ENCODE results near the gene PCK2. TPM values are rescaled to one million over a fixed set of nuclear protein-coding genes. Genes with fewer than 3 reads are reported as not detected.

Gene PCK2
- total and polyA plus RNA-seq, 2 of the 13 experiments (the other 11 are each of a cell fraction or from before 2014, with no cell fraction given), result 129 to 272 TPM

DNA sequence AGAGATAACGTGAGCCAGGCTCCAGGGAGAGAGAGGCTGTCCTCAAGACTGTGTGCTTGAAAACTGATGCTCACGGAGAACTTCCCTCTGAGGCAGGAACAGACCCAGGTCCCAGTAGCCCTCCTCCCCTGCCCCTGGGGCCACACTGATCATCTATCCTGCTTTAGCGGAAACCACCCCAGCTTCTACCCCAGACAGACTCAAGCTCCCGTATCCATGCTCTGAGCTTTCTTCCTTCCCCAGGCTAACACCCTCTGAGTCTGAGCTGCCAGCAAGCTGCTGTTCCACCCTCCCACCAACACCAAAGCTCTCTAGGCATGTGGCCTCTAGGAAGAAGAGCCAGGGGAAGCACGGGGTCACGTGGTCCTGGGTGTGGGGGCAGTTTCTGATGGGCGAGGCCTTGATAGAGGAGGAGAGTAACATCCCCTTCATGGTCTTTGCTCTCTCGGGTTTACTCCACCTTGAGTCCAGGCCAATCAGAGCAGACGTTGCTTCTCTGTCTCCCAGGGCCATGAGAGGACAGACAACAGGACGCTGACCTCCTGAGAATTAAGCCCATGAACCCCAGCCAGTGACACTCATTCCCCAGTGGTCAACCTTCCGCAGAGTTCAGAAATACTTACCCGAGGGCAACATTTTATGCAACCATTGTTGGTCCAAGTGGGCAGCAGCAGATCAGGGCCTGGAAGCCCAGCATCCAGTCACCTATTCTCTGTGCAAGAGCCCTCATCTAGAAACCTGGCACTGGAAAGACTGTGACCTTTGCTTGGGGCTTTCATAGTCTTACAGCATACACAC, 1.4 kb downstream of the PCK2 start (continued):
- peak; percentile 99 for TF ChIP-seq MXD4 (CRISPR knock-in tag; IDR thresholded peaks at IDR 0.05)
- TF ChIP-seq ETV6 (CRISPR knock-in tag; conservative IDR thresholded peaks at IDR 0.05), result peak; percentile 94
- no peak for TF ChIP-seq PLRG1 (conservative IDR thresholded peaks at IDR 0.05)
- TF ChIP-seq, protein P1, sequence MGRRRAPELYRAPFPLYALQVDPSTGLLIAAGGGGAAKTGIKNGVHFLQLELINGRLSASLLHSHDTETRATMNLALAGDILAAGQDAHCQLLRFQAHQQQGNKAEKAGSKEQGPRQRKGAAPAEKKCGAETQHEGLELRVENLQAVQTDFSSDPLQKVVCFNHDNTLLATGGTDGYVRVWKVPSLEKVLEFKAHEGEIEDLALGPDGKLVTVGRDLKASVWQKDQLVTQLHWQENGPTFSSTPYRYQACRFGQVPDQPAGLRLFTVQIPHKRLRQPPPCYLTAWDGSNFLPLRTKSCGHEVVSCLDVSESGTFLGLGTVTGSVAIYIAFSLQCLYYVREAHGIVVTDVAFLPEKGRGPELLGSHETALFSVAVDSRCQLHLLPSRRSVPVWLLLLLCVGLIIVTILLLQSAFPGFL (CRISPR knock-in tag; IDR thresholded peaks at IDR 0.05), result no peak; the same call in 1 of the 2 replicates
- TF ChIP-seq, protein P2, sequence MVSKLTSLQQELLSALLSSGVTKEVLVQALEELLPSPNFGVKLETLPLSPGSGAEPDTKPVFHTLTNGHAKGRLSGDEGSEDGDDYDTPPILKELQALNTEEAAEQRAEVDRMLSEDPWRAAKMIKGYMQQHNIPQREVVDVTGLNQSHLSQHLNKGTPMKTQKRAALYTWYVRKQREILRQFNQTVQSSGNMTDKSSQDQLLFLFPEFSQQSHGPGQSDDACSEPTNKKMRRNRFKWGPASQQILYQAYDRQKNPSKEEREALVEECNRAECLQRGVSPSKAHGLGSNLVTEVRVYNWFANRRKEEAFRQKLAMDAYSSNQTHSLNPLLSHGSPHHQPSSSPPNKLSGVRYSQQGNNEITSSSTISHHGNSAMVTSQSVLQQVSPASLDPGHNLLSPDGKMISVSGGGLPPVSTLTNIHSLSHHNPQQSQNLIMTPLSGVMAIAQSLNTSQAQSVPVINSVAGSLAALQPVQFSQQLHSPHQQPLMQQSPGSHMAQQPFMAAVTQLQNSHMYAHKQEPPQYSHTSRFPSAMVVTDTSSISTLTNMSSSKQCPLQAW (CRISPR knock-in tag; IDR thresholded peaks at IDR 0.05), result no peak
- TF ChIP-seq TBX2 (CRISPR knock-in tag; IDR thresholded peaks at IDR 0.05; ENCODE audit: borderline replicate concordance), result peak; percentile 85
- TF ChIP-seq PRPF4 (IDR thresholded peaks at IDR 0.05; ENCODE audit: low read depth, low read length, poor library complexity, severe bottlenecking), result no peak
- no peak for TF ChIP-seq SMARCE1 (IDR thresholded peaks at IDR 0.05; ENCODE audit: borderline replicate concordance)
- peak; percentile 97 for TF ChIP-seq ZNF331 (CRISPR knock-in tag; IDR thresholded peaks at IDR 0.05)
- TF ChIP-seq IRX3 (CRISPR knock-in tag; IDR thresholded peaks at IDR 0.05; ENCODE audit: borderline replicate concordance, low read depth), result peak; percentile 97
- TF ChIP-seq ZFP1 (CRISPR knock-in tag; IDR thresholded peaks at IDR 0.05), result peak; percentile 69; the same call in 1 of the 2 replicates
- no peak; the same call in none of the 2 replicates for TF ChIP-seq HCFC1 (IDR thresholded peaks at IDR 0.05; ENCODE audit: low read depth, low read length)
- TF ChIP-seq ARNT2 (CRISPR knock-in tag; IDR thresholded peaks at IDR 0.05; ENCODE audit: low read depth), result peak; percentile 99
- TF ChIP-seq, protein P3, sequence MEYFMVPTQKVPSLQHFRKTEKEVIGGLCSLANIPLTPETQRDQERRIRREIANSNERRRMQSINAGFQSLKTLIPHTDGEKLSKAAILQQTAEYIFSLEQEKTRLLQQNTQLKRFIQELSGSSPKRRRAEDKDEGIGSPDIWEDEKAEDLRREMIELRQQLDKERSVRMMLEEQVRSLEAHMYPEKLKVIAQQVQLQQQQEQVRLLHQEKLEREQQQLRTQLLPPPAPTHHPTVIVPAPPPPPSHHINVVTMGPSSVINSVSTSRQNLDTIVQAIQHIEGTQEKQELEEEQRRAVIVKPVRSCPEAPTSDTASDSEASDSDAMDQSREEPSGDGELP (IDR thresholded peaks at IDR 0.05; ENCODE audit: borderline replicate concordance, low read depth), result peak; percentile 71; the same call in 1 of the 2 replicates
- TF ChIP-seq, protein P4, sequence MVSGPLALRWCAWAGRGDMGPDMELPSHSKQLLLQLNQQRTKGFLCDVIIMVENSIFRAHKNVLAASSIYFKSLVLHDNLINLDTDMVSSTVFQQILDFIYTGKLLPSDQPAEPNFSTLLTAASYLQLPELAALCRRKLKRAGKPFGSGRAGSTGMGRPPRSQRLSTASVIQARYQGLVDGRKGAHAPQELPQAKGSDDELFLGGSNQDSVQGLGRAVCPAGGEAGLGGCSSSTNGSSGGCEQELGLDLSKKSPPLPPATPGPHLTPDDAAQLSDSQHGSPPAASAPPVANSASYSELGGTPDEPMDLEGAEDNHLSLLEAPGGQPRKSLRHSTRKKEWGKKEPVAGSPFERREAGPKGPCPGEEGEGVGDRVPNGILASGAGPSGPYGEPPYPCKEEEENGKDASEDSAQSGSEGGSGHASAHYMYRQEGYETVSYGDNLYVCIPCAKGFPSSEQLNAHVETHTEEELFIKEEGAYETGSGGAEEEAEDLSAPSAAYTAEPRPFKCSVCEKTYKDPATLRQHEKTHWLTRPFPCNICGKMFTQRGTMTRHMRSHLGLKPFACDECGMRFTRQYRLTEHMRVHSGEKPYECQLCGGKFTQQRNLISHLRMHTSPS (CRISPR knock-in tag; IDR thresholded peaks at IDR 0.05; ENCODE audit: low read depth), result peak; percentile 97
- TF ChIP-seq ZNF883 (CRISPR knock-in tag; IDR thresholded peaks at IDR 0.05; ENCODE audit: not compliant biosample characterization), result peak; percentile 98
- no peak for TF ChIP-seq NONO (IDR thresholded peaks at IDR 0.05)
- no peak for TF ChIP-seq NONO (CRISPR knock-in tag; conservative IDR thresholded peaks at IDR 0.05)
- TF ChIP-seq PRMT3 (CRISPR knock-in tag; IDR thresholded peaks at IDR 0.05; ENCODE audit: borderline replicate concordance, low read depth), result no peak
- TF ChIP-seq, protein P5, sequence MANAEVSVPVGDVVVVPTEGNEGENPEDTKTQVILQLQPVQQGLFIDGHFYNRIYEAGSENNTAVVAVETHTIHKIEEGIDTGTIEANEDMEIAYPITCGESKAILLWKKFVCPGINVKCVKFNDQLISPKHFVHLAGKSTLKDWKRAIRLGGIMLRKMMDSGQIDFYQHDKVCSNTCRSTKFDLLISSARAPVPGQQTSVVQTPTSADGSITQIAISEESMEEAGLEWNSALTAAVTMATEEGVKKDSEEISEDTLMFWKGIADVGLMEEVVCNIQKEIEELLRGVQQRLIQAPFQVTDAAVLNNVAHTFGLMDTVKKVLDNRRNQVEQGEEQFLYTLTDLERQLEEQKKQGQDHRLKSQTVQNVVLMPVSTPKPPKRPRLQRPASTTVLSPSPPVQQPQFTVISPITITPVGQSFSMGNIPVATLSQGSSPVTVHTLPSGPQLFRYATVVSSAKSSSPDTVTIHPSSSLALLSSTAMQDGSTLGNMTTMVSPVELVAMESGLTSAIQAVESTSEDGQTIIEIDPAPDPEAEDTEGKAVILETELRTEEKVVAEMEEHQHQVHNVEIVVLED (CRISPR knock-in tag; IDR thresholded peaks at IDR 0.05; ENCODE audit: borderline replicate concordance), result peak; percentile 81
- no peak for TF ChIP-seq ZNF674 (CRISPR knock-in tag; IDR thresholded peaks at IDR 0.05; ENCODE audit: low read depth)
- TF ChIP-seq ZNF891 (CRISPR knock-in tag; IDR thresholded peaks at IDR 0.05), result no peak
- peak; percentile 95 for TF ChIP-seq RFXAP (CRISPR knock-in tag; IDR thresholded peaks at IDR 0.05; ENCODE audit: borderline replicate concordance)
